ENCODE results near the gene FN3K. TPM values are rescaled to one million over a fixed set of nuclear protein-coding genes. Genes with fewer than 3 reads are reported as not detected.

Gene FN3K
- total and polyA plus RNA-seq, 2 of the 13 experiments (the other 11 are each of a cell fraction or from before 2014, with no cell fraction given) = 3.5 to 12.2 TPM

GRCh38 chr17:82751571-82752370, 16.4 kb downstream of the FN3K start, which contains the start of gene TBCD (continued):
- TF ChIP-seq, protein P1, sequence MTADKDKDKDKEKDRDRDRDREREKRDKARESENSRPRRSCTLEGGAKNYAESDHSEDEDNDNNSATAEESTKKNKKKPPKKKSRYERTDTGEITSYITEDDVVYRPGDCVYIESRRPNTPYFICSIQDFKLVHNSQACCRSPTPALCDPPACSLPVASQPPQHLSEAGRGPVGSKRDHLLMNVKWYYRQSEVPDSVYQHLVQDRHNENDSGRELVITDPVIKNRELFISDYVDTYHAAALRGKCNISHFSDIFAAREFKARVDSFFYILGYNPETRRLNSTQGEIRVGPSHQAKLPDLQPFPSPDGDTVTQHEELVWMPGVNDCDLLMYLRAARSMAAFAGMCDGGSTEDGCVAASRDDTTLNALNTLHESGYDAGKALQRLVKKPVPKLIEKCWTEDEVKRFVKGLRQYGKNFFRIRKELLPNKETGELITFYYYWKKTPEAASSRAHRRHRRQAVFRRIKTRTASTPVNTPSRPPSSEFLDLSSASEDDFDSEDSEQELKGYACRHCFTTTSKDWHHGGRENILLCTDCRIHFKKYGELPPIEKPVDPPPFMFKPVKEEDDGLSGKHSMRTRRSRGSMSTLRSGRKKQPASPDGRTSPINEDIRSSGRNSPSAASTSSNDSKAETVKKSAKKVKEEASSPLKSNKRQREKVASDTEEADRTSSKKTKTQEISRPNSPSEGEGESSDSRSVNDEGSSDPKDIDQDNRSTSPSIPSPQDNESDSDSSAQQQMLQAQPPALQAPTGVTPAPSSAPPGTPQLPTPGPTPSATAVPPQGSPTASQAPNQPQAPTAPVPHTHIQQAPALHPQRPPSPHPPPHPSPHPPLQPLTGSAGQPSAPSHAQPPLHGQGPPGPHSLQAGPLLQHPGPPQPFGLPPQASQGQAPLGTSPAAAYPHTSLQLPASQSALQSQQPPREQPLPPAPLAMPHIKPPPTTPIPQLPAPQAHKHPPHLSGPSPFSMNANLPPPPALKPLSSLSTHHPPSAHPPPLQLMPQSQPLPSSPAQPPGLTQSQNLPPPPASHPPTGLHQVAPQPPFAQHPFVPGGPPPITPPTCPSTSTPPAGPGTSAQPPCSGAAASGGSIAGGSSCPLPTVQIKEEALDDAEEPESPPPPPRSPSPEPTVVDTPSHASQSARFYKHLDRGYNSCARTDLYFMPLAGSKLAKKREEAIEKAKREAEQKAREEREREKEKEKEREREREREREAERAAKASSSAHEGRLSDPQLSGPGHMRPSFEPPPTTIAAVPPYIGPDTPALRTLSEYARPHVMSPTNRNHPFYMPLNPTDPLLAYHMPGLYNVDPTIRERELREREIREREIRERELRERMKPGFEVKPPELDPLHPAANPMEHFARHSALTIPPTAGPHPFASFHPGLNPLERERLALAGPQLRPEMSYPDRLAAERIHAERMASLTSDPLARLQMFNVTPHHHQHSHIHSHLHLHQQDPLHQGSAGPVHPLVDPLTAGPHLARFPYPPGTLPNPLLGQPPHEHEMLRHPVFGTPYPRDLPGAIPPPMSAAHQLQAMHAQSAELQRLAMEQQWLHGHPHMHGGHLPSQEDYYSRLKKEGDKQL (CRISPR knock-in tag; IDR thresholded peaks at IDR 0.05; ENCODE audit: low read depth) = no peak
- 0 out of 2 replicates have a peak, but pooled peaks have one; percentile 50 for TF ChIP-seq ZNF343 (CRISPR knock-in tag; IDR thresholded peaks at IDR 0.05)
- TF ChIP-seq, protein P2, sequence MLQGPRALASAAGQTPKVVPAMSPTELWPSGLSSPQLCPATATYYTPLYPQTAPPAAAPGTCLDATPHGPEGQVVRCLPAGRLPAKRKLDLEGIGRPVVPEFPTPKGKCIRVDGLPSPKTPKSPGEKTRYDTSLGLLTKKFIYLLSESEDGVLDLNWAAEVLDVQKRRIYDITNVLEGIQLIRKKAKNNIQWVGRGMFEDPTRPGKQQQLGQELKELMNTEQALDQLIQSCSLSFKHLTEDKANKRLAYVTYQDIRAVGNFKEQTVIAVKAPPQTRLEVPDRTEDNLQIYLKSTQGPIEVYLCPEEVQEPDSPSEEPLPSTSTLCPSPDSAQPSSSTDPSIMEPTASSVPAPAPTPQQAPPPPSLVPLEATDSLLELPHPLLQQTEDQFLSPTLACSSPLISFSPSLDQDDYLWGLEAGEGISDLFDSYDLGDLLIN (CRISPR knock-in tag; IDR thresholded peaks at IDR 0.05; ENCODE audit: borderline replicate concordance) = peak; percentile 78; the same call in 1 of the 2 replicates
- no peak for TF ChIP-seq RFXANK (CRISPR knock-in tag; IDR thresholded peaks at IDR 0.05)
- no peak for TF ChIP-seq NBN (conservative IDR thresholded peaks at IDR 0.05)
- TF ChIP-seq KDM4B (CRISPR knock-in tag; IDR thresholded peaks at IDR 0.05) = peak; percentile 17; the same call in 1 of the 2 replicates
- TF ChIP-seq SATB2 (CRISPR knock-in tag; IDR thresholded peaks at IDR 0.05) = 0 out of 2 replicates have a peak, but pooled peaks have one; percentile 55
- peak; percentile 84 for TF ChIP-seq ZNF350 (CRISPR knock-in tag; IDR thresholded peaks at IDR 0.05; ENCODE audit: borderline replicate concordance, low read depth)
- TF ChIP-seq ZNF709 (CRISPR knock-in tag; IDR thresholded peaks at IDR 0.05) = peak; percentile 91
- no peak for TF ChIP-seq SMAD9 (CRISPR knock-in tag; IDR thresholded peaks at IDR 0.05)
- no peak for TF ChIP-seq MTA3 (CRISPR knock-in tag; IDR thresholded peaks at IDR 0.05)
- peak; percentile 87 for TF ChIP-seq MED1 (CRISPR knock-in tag; IDR thresholded peaks at IDR 0.05)
- TF ChIP-seq RARA (CRISPR knock-in tag; IDR thresholded peaks at IDR 0.05) = peak; percentile 41; the same call in 1 of the 2 replicates
- TF ChIP-seq NPAS2 (CRISPR knock-in tag; IDR thresholded peaks at IDR 0.05; ENCODE audit: borderline replicate concordance) = no peak
- no peak for TF ChIP-seq EZH2 (conservative IDR thresholded peaks at IDR 0.05; ENCODE audit: low read depth, low read length)
- TF ChIP-seq FOXP1 (IDR thresholded peaks at IDR 0.05) = no peak
- TF ChIP-seq FOXP1 (CRISPR knock-in tag; IDR thresholded peaks at IDR 0.05) = 0 out of 2 replicates have a peak, but pooled peaks have one; percentile 37
- no peak for TF ChIP-seq U2AF1 (optimal IDR thresholded peaks at IDR 0.05; ENCODE audit: low read depth, low read length)
- TF ChIP-seq ZNF460 (CRISPR knock-in tag; IDR thresholded peaks at IDR 0.05; ENCODE audit: borderline replicate concordance) = no peak; the same call in 1 of the 2 replicates
- TF ChIP-seq, protein P3, sequence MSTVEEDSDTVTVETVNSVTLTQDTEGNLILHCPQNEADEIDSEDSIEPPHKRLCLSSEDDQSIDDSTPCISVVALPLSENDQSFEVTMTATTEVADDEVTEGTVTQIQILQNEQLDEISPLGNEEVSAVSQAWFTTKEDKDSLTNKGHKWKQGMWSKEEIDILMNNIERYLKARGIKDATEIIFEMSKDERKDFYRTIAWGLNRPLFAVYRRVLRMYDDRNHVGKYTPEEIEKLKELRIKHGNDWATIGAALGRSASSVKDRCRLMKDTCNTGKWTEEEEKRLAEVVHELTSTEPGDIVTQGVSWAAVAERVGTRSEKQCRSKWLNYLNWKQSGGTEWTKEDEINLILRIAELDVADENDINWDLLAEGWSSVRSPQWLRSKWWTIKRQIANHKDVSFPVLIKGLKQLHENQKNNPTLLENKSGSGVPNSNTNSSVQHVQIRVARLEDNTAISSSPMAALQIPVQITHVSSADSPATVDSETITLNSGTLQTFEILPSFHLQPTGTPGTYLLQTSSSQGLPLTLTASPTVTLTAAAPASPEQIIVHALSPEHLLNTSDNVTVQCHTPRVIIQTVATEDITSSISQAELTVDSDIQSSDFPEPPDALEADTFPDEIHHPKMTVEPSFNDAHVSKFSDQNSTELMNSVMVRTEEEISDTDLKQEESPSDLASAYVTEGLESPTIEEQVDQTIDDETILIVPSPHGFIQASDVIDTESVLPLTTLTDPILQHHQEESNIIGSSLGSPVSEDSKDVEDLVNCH (CRISPR knock-in tag; IDR thresholded peaks at IDR 0.05) = no peak
- peak; percentile 76; the same call in 1 of the 2 replicates for TF ChIP-seq ZNF841 (CRISPR knock-in tag; IDR thresholded peaks at IDR 0.05; ENCODE audit: borderline replicate concordance)
- TF ChIP-seq ZNF598 (CRISPR knock-in tag; IDR thresholded peaks at IDR 0.05; ENCODE audit: borderline replicate concordance) = peak; percentile 92; the same call in 1 of the 2 replicates
- TF ChIP-seq NFE2L1 (CRISPR knock-in tag; IDR thresholded peaks at IDR 0.05; ENCODE audit: borderline replicate concordance) = 0 out of 2 replicates have a peak, but pooled peaks have one; percentile 62
